GM23248 (cell line): ENCODE data around the gene UBE2F. TPM values are rescaled to one million over a fixed set of nuclear protein-coding genes. Genes with fewer than 3 reads are reported as not detected.
"Not testable (repeated sequence)": the region's sequence is repeated elsewhere in the genome, so short reads cannot be mapped to it uniquely, and the experiment has no call there.

Source experiments
- DNase-seq: peaks from one replicate; pipeline ENCODE4 v3.0.0-alpha.2; 2015
- H2AFZ ChIP-seq: fragments of 200-600 bp; sonication (generic); 2 replicates; pipeline ENCODE4 v1.6.1; 2016; ENCODE audit warnings: antibody characterized with exemption
- H3F3A ChIP-seq: fragments of 200-600 bp; sonication (generic); 2 replicates; pipeline ENCODE4 v1.6.1; 2016; ENCODE audit warnings: mild to moderate bottlenecking, antibody characterized with exemption, mixed run types; ENCODE audit not compliant: insufficient read depth
- H3K27ac ChIP-seq: fragments of 200-600 bp; sonication (generic); 2 replicates; pipeline ENCODE4 v1.5.1; 2016; ENCODE audit warnings: mild to moderate bottlenecking
- H3K27me3 ChIP-seq: fragments of 200-600 bp; sonication (generic); replicated peaks from 2 replicates; pipeline ENCODE4 v1.6.1; 2016; ENCODE audit warnings: mild to moderate bottlenecking; ENCODE audit not compliant: insufficient read depth
- H3K36me3 ChIP-seq: fragments of 200-600 bp; sonication (generic); 2 replicates; pipeline ENCODE4 v1.6.1; 2016; ENCODE audit warnings: low read depth, mild to moderate bottlenecking
- H3K4me1 ChIP-seq: fragments of 200-600 bp; sonication (generic); 2 replicates; pipeline ENCODE4 v1.6.1; 2016; ENCODE audit warnings: mild to moderate bottlenecking; ENCODE audit not compliant: insufficient read depth
- H3K4me2 ChIP-seq: fragments of 200-600 bp; sonication (generic); one replicate; pipeline ENCODE4 v1.6.1; 2016; ENCODE audit warnings: mild to moderate bottlenecking; ENCODE audit not compliant: unreplicated experiment
- H3K4me3 ChIP-seq: fragments of 200-600 bp; sonication (generic); 2 replicates; pipeline ENCODE4 v1.5.1; 2016; ENCODE audit warnings: mild to moderate bottlenecking
- H3K79me2 ChIP-seq: fragments of 200-600 bp; sonication (generic); 2 replicates; pipeline ENCODE4 v1.6.1; 2016; ENCODE audit warnings: mild to moderate bottlenecking; ENCODE audit not compliant: insufficient read depth
- H3K9ac ChIP-seq: fragments of 200-600 bp; sonication (generic); 2 replicates; pipeline ENCODE4 v1.6.1; 2016; ENCODE audit warnings: mild to moderate bottlenecking
- H3K9me2 ChIP-seq: fragments of 200-600 bp; sonication (generic); 2 replicates; pipeline ENCODE4 v1.6.1; 2016; ENCODE audit warnings: mixed run types, mild to moderate bottlenecking, moderate library complexity; ENCODE audit not compliant: insufficient read depth
- H3K9me3 ChIP-seq: fragments of 200-600 bp; sonication (generic); one replicate; pipeline ENCODE4 v1.6.1; 2017; ENCODE audit warnings: low read depth
- H4K20me1 ChIP-seq: fragments of 200-600 bp; sonication (generic); 2 replicates; pipeline ENCODE4 v1.6.0; 2016; ENCODE audit not compliant: insufficient read depth
- EZH2 ChIP-seq: fragments of 200-600 bp; sonication (generic); IDR thresholded peaks from 2 replicates; pipeline ENCODE4 v1.6.1; 2018; ENCODE audit warnings: antibody characterized with exemption, mild to moderate bottlenecking; ENCODE audit not compliant: insufficient read depth, poor library complexity, severe bottlenecking
- EZH2phosphoT487 ChIP-seq: fragments of 200-600 bp; sonication (generic); IDR thresholded peaks from 2 replicates; pipeline ENCODE4 v1.6.1; 2018; ENCODE audit warnings: antibody characterized with exemption, moderate library complexity, mild to moderate bottlenecking, low read depth; ENCODE audit not compliant: insufficient read depth
- WGBS, 2 experiments: methylation state at CpG; one replicate each; pipeline ENCODE4 v1.1.6; 2015 to 2017; ENCODE audit warnings: low lambda C conversion rate in 2 of 2, low coverage in 1 of 2; ENCODE audit errors: missing lambda C conversion rate in 2 of 2; 5-methylcytosine and 5-hydroxymethylcytosine counted together
- in situ Hi-C: fragments of 300-500 bp; cut with MboI; formaldehyde crosslinking; loops from 2 replicates; pipeline ENCODE4 v1.15.0; 2020
- polyA plus RNA-seq: library from polyadenylated mRNA; unstranded; fragments of >200 nt; fragmentation: Nextera tagmentation; extraction: Ambion mirVana; gene quantifications from 2 replicates; pipeline ENCODE4 v1.2.1, GENCODE V29; 2016
- total RNA-seq: library from RNA; depleted of rRNA; stranded (reverse); fragments of >200 nt; shearing (Covaris generic); gene quantifications from 2 replicates; pipeline ENCODE4 v1.2.3, GENCODE V29; 2014

Gene UBE2F
- total and polyA plus RNA-seq, 2 experiments from 2014 or later = 88.7 to 129 TPM

- Histone ChIP-seq H3K79me2 (no peaks in the 10 kb centered on the region), H3K4me2 (no peak overlapping the region), H3K27me3 (no peaks in the 10 kb centered on the region), H4K20me1 (no peaks in the 10 kb centered on the region), H2AFZ (no peak overlapping the region), H3K9ac (no peak overlapping the region), H3K4me1 (no peaks in the 10 kb centered on the region), H3F3A (no peaks in the 10 kb centered on the region), H3K27ac (no peak overlapping the region), H3K4me3 (no peak overlapping the region), H3K9me2 (no peaks in the 10 kb centered on the region), H3K9me3 (no peaks in the 10 kb centered on the region), H3K36me3 (peaks cover 9% of the 10 kb centered on the region; the same call in 1 of the 2 replicates)
- in situ Hi-C loops = no loop called here
- WGBS, 2 experiments = 92 to 93% methylated on average over 6 of the region's 6 CpGs
- no peak for DNase-seq
- TF ChIP-seq EZH2 (no peak), EZH2phosphoT487 (no peak)
Observed at GRCh38 chr2:238043851-238044250, 77.0 kb downstream of the UBE2F start.

GRCh38 chr2:238045575-238045974 is 78.8 kb downstream of the UBE2F start:
- no peak overlapping the region for H3K27ac ChIP-seq
- H3K36me3 ChIP-seq = peaks cover 9% of the 10 kb centered on the region; the same call in 1 of the 2 replicates
- no peaks in the 10 kb centered on the region for H3F3A ChIP-seq
- no peaks in the 10 kb centered on the region for H3K4me1 ChIP-seq
- H2AFZ ChIP-seq = no peak overlapping the region
- H3K79me2 ChIP-seq = no peaks in the 10 kb centered on the region
- no peaks in the 10 kb centered on the region for H3K9me3 ChIP-seq
- H4K20me1 ChIP-seq = no peaks in the 10 kb centered on the region
- in situ Hi-C loops = no loop called here
- no peak for DNase-seq
- no peak overlapping the region for H3K9ac ChIP-seq
- H3K27me3 ChIP-seq = no peaks in the 10 kb centered on the region
- TF ChIP-seq EZH2phosphoT487 (no peak), EZH2 (no peak)
- no peak overlapping the region for H3K4me3 ChIP-seq
- H3K4me2 ChIP-seq = no peak overlapping the region
- no peaks in the 10 kb centered on the region for H3K9me2 ChIP-seq

- Histone ChIP-seq H3K36me3 (peaks cover 8% of the 10 kb centered on the region; the same call in 1 of the 2 replicates), H3K4me2 (no peak overlapping the region), H3K9me2 (no peaks in the 10 kb centered on the region), H3K4me1 (no peaks in the 10 kb centered on the region), H3K27ac (no peak overlapping the region), H3K4me3 (no peak overlapping the region), H4K20me1 (no peaks in the 10 kb centered on the region), H3K79me2 (no peaks in the 10 kb centered on the region), H3K9me3 (no peaks in the 10 kb centered on the region), H2AFZ (no peak overlapping the region), H3K9ac (no peak overlapping the region), H3F3A (no peaks in the 10 kb centered on the region), H3K27me3 (no peaks in the 10 kb centered on the region)
- TF ChIP-seq EZH2phosphoT487 (no peak), EZH2 (no peak)
- WGBS, 2 experiments = 32 to 45% methylated on average over 2 of the region's 2 CpGs
- in situ Hi-C loops = no loop called here
- no peak for DNase-seq
Observed at GRCh38 chr2:238046725-238047270, 80.0 kb downstream of the UBE2F start.

- no peaks in the 10 kb centered on the region for H3K9me3 ChIP-seq
- H3K9me2 ChIP-seq = no peaks in the 10 kb centered on the region
- no peak overlapping the region for H3K4me2 ChIP-seq
- H2AFZ ChIP-seq = no peak overlapping the region
- H3K27ac ChIP-seq = no peak overlapping the region
- H3F3A ChIP-seq = peaks cover 4% of the 10 kb centered on the region; the same call in 1 of the 2 replicates
- no peak overlapping the region for H3K9ac ChIP-seq
- in situ Hi-C loops = no loop called here
- no peaks in the 10 kb centered on the region for H3K36me3 ChIP-seq
- no peaks in the 10 kb centered on the region for H3K27me3 ChIP-seq
- H4K20me1 ChIP-seq = no peaks in the 10 kb centered on the region
- TF ChIP-seq EZH2 (no peak), EZH2phosphoT487 (no peak)
- no peaks in the 10 kb centered on the region for H3K4me1 ChIP-seq
- H3K4me3 ChIP-seq = no peak overlapping the region
- no peaks in the 10 kb centered on the region for H3K79me2 ChIP-seq
- peak; percentile 31 for DNase-seq
- 90 to 92% methylated on average over 2 of the region's 2 CpGs for WGBS, 2 experiments
Observed at GRCh38 chr2:238053191-238053776, 86.5 kb downstream of the UBE2F start.

- no peak overlapping the region for H3K4me3 ChIP-seq
- in situ Hi-C loops = no loop called here
- no peak overlapping the region for H3K27ac ChIP-seq
- DNase-seq = no peak
- H3K79me2 ChIP-seq = no peaks in the 10 kb centered on the region
- no peak overlapping the region for H3K4me2 ChIP-seq
- no peaks in the 10 kb centered on the region for H3K36me3 ChIP-seq
- no peaks in the 10 kb centered on the region for H3K9me3 ChIP-seq
- TF ChIP-seq EZH2phosphoT487 = no peak
- no peak for TF ChIP-seq EZH2
- no peak overlapping the region for H3K9ac ChIP-seq
- H3F3A ChIP-seq = peaks cover 4% of the 10 kb centered on the region; the same call in 1 of the 2 replicates
- no peaks in the 10 kb centered on the region for H3K27me3 ChIP-seq
- no peaks in the 10 kb centered on the region for H3K4me1 ChIP-seq
- 61 to 65% methylated on average over 3 of the region's 3 CpGs for WGBS, 2 experiments
- no peak overlapping the region for H2AFZ ChIP-seq
- H3K9me2 ChIP-seq = no peaks in the 10 kb centered on the region
- H4K20me1 ChIP-seq = no peaks in the 10 kb centered on the region
Observed at GRCh38 chr2:238055841-238056240, 89.0 kb downstream of the UBE2F start.

- H3K36me3 ChIP-seq, H3K27ac ChIP-seq, H3K27me3 ChIP-seq, DNase-seq, H2AFZ ChIP-seq, H3F3A ChIP-seq, H3K79me2 ChIP-seq, H3K9ac ChIP-seq, H4K20me1 ChIP-seq, H3K4me2 ChIP-seq, H3K9me2 ChIP-seq, H3K9me3 ChIP-seq, in situ Hi-C loops, H3K4me3 ChIP-seq, H3K4me1 ChIP-seq: not testable (repeated sequence)
- 91% methylated on average over 20 to 44 of the region's 44 CpGs for WGBS, 2 experiments
Observed at GRCh38 chr2:238057696-238058575, 91.1 kb downstream of the UBE2F start.
